ENCODE data around the gene SNAPC4.

Gene SNAPC4

GRCh38 chr9:136368190-136368589 lies 31.8 kb downstream of the SNAPC4 start:
- TF ChIP-seq CTCF (IDR thresholded peaks at IDR 0.05), result no peak

- TF ChIP-seq CTCF (IDR thresholded peaks at IDR 0.05), result no peak
Measured at GRCh38 chr9:136367296-136368145, 32.4 kb downstream of the SNAPC4 start.

- no peak for TF ChIP-seq CTCF (IDR thresholded peaks at IDR 0.05)
Measured at GRCh38 chr9:136366826-136367225, 33.1 kb downstream of the SNAPC4 start.

GRCh38 chr9:136365775-136366222 lies 34.2 kb downstream of the SNAPC4 start:
- no peak for TF ChIP-seq CTCF (IDR thresholded peaks at IDR 0.05)

- TF ChIP-seq CTCF (IDR thresholded peaks at IDR 0.05), result no peak
Measured at GRCh38 chr9:136364942-136365774, 34.8 kb downstream of the SNAPC4 start.

GRCh38 chr9:136363949-136364748 lies 35.8 kb downstream of the SNAPC4 start:
- no peak; the same call in none of the 2 replicates for TF ChIP-seq CTCF (IDR thresholded peaks at IDR 0.05)

Measured in LNCAP (cell line).